Fibroblast of lung (primary cell): ENCODE data around the gene HNRNPLL. TPM values are rescaled to one million over a fixed set of nuclear protein-coding genes. Genes with fewer than 3 reads are reported as not detected.
"Not testable (repeated sequence)": the region's sequence is repeated elsewhere in the genome, so short reads cannot be mapped to it uniquely, and the experiment has no call there.

Source experiments
- DNase-seq, 2 donors: peaks; one replicate each; pipeline versions ENCODE4 v3.0.0 to v3.0.0-alpha.2; 2010; ENCODE audit warnings: low read depth in 2 of 2
- H2AFZ ChIP-seq: 2 replicates; pipeline ENCODE4 v1.5.1; 2012; ENCODE audit warnings: low read length, control low read depth, inconsistent platforms
- H3K27ac ChIP-seq: 2 replicates; pipeline ENCODE4 v1.5.1; 2011; ENCODE audit warnings: low read length, control low read depth; ENCODE audit not compliant: insufficient read depth
- H3K27me3 ChIP-seq: 2 replicates; pipeline ENCODE4 v1.5.1; 2011; ENCODE audit warnings: mild to moderate bottlenecking, low read length; ENCODE audit not compliant: control insufficient read depth, insufficient read depth
- H3K36me3 ChIP-seq: 2 replicates; pipeline ENCODE4 v1.5.1; 2011; ENCODE audit warnings: low read length; ENCODE audit not compliant: control insufficient read depth, insufficient read depth
- H3K4me1 ChIP-seq: 2 replicates; pipeline ENCODE4 v1.5.1; 2011; ENCODE audit warnings: low read length; ENCODE audit not compliant: control insufficient read depth, insufficient read depth; ENCODE audit errors: extremely low read depth
- H3K4me2 ChIP-seq: 2 replicates; pipeline ENCODE4 v1.5.1; 2011; ENCODE audit warnings: low read length, control low read depth; ENCODE audit not compliant: insufficient read depth; ENCODE audit errors: extremely low read depth
- H3K4me3 ChIP-seq, 4 experiments: fragments of 200-600 bp in 1 of 4; sonication (generic) in 1 of 4; replicated peaks in 1 of 4; 2 replicates each; pipeline ENCODE4 v1.5.1; 2011 to 2016; ENCODE audit warnings: low read length in 4 of 4, low read depth in 3 of 4, mild to moderate bottlenecking in 3 of 4, control low read depth in 2 of 4, inconsistent platforms in 1 of 4, mixed read lengths in 1 of 4; ENCODE audit not compliant: insufficient read depth in 1 of 4; ENCODE audit errors: control extremely low read depth in 1 of 4
- H3K79me2 ChIP-seq: 2 replicates; pipeline ENCODE4 v1.5.1; 2012; ENCODE audit warnings: mild to moderate bottlenecking, low read length, inconsistent platforms; ENCODE audit not compliant: control insufficient read depth, insufficient read depth
- H3K9ac ChIP-seq: 2 replicates; pipeline ENCODE4 v1.5.1; 2011; ENCODE audit warnings: mild to moderate bottlenecking, low read length, control low read depth; ENCODE audit not compliant: insufficient read depth
- H3K9me3 ChIP-seq: 2 replicates; pipeline ENCODE4 v1.5.1; 2012; ENCODE audit warnings: low read depth, low read length; ENCODE audit not compliant: control insufficient read depth, insufficient read depth
- H4K20me1 ChIP-seq: 2 replicates; pipeline ENCODE4 v1.5.1; 2011; ENCODE audit warnings: low read length; ENCODE audit not compliant: control insufficient read depth, insufficient read depth; ENCODE audit errors: extremely low read depth
- CTCF ChIP-seq, 2 donors: IDR thresholded peaks in 1 of 2; conservative IDR thresholded peaks in 1 of 2; 1 replicate in 1 of 2; 2 replicates in 1 of 2; pipeline ENCODE4 v1.5.1; 2011 to 2012; ENCODE audit warnings: low read length in 2 of 2, control low read depth in 1 of 2, inconsistent platforms in 1 of 2, low read depth in 1 of 2, mild to moderate bottlenecking in 1 of 2
- EZH2 ChIP-seq: IDR thresholded peaks from 2 replicates; pipeline ENCODE4 v1.5.1; 2012; ENCODE audit warnings: low read length, control low read depth, mild to moderate bottlenecking; ENCODE audit errors: missing control alignments
- polyA plus RNA-seq, 2 donors: library from polyadenylated mRNA; depleted of rRNA in 1 of 2; stranded (reverse) in 1 of 2; unstranded in 1 of 2; fragments of >200 nt; gene quantifications; 2 replicates each; pipeline ENCODE4 v1.2.1, GENCODE V29; 2011 to 2012; ENCODE audit warnings: missing spikeins in 1 of 2
- total RNA-seq: library from RNA; depleted of rRNA; stranded (reverse); fragments of >200 nt; gene quantifications from 2 replicates; pipeline ENCODE4 v1.2.1, GENCODE V29; 2014

Gene HNRNPLL
- total and polyA plus RNA-seq, 2 donors (not counting 1 experiment from before 2014, with no cell fraction given): 36.4 to 51.4 TPM

- Histone ChIP-seq H4K20me1 (no peaks in the 10 kb centered on the region), H3K79me2 (no peaks in the 10 kb centered on the region), H2AFZ (no peak overlapping the region), H3K9ac (no peak overlapping the region), H3K4me3 (no peak overlapping the region), H3K4me2 (no peak overlapping the region), H3K27me3 (no peaks in the 10 kb centered on the region), H3K36me3 (no peaks in the 10 kb centered on the region), H3K4me1 (no peaks in the 10 kb centered on the region), H3K27ac (no peak overlapping the region), H3K9me3 (no peaks in the 10 kb centered on the region)
- no peak for DNase-seq
- TF ChIP-seq EZH2 (no peak), CTCF (conservative IDR thresholded peaks at IDR 0.05 in 1 of 2, IDR thresholded peaks at IDR 0.05 in 1 of 2; ENCODE audit: low read depth in 1 of 2, low read length in 2 of 2) (no peak)
Measured at GRCh38 chr2:38540580-38541286, 62.0 kb downstream of the HNRNPLL start.

GRCh38 chr2:38539086-38539485 lies 63.6 kb downstream of the HNRNPLL start:
- Histone ChIP-seq H3K4me2 (no peak overlapping the region), H3K4me1 (no peaks in the 10 kb centered on the region), H3K9ac (no peak overlapping the region), H3K9me3 (no peaks in the 10 kb centered on the region), H3K27me3 (no peaks in the 10 kb centered on the region), H3K4me3 (no peak overlapping the region), H3K79me2 (no peaks in the 10 kb centered on the region), H3K36me3 (no peaks in the 10 kb centered on the region), H3K27ac (no peak overlapping the region), H2AFZ (no peak overlapping the region), H4K20me1 (no peaks in the 10 kb centered on the region)
- no peak for DNase-seq
- TF ChIP-seq EZH2: no peak
- no peak for TF ChIP-seq CTCF (conservative IDR thresholded peaks at IDR 0.05 in 1 of 2, IDR thresholded peaks at IDR 0.05 in 1 of 2; ENCODE audit: low read depth in 1 of 2, low read length in 2 of 2)

GRCh38 chr2:38537937-38538525 lies 64.7 kb downstream of the HNRNPLL start:
- Histone ChIP-seq H4K20me1 (no peaks in the 10 kb centered on the region), H3K27me3 (peaks cover 2% of the 10 kb centered on the region), H3K36me3 (no peaks in the 10 kb centered on the region), H3K9me3 (no peaks in the 10 kb centered on the region), H3K4me2 (no peak overlapping the region), H3K4me1 (no peaks in the 10 kb centered on the region), H3K79me2 (no peaks in the 10 kb centered on the region), H3K27ac (no peak overlapping the region), H2AFZ (no peak overlapping the region), H3K9ac (no peak overlapping the region), H3K4me3 (no peak overlapping the region)
- no peak for DNase-seq
- TF ChIP-seq EZH2 (no peak), CTCF (conservative IDR thresholded peaks at IDR 0.05 in 1 of 2, IDR thresholded peaks at IDR 0.05 in 1 of 2; ENCODE audit: low read depth in 1 of 2, low read length in 2 of 2) (no peak)

- not testable (repeated sequence) for H3K4me3 ChIP-seq, H3K9ac ChIP-seq, DNase-seq, H4K20me1 ChIP-seq, H3K27me3 ChIP-seq, H3K36me3 ChIP-seq, H3K27ac ChIP-seq, H2AFZ ChIP-seq, H3K9me3 ChIP-seq, H3K79me2 ChIP-seq, H3K4me2 ChIP-seq, H3K4me1 ChIP-seq
Measured at GRCh38 chr2:38537296-38537695, 65.4 kb downstream of the HNRNPLL start.
